Renal pelvis (tissue), 4 donors: ENCODE results near the gene KIAA1217. TPM values are rescaled to one million over a fixed set of nuclear protein-coding genes. Genes with fewer than 3 reads are reported as not detected.

Source experiments
- DNase-seq: peaks from one replicate; pipeline ENCODE4 v3.0.0-alpha.2; 2013
- polyA plus RNA-seq, 3 donors: library from polyadenylated mRNA; unstranded; fragments of 120-200 nt; gene quantifications; one replicate each; pipeline ENCODE4 v1.2.1, GENCODE V29; 2013; ENCODE audit not compliant: insufficient read length in 3 of 3

Gene KIAA1217
- polyA plus RNA-seq, 3 donors: 83.5 to 102 (median 99.4) TPM

DNA sequence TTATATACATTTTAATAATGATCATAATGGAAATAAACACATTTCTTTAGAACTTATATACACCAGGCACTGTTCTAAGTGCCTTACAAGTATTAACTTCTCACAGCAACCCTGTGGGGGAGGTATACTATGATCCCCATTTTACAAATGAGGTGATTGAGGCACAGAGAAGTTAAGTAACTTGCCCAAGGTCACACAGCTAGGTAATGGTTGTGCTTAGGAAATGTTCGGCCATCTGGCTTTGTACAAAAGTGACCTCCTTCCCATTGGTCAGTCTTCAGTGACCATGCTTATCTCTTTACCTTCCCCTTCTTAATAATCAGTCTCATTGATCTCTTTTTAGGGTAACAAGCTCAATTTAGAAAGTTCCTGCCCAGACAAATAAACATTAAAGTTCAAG, 158.8 kb downstream of the KIAA1217 start:
- DNase-seq: no peak

DNA sequence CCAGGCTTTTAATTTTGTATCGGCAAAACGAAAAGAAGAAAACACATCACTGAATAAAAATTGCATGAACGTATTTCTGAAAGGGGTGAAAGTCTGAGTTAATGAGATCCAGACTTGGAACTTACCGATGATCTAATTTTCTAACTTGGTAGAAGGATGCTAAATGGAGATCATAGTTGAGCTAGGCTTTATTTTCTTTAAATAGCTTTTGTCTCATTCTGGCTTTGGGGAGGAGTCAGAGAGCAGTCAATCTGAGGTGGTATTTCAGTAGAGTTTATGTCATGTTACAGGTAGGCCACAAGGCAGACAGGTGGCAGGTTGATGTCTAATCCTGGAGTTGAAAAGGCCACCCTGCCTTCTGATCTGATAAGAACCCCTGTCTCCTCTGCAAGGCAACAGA, 161.9 kb downstream of the KIAA1217 start:
- no peak for DNase-seq

DNA sequence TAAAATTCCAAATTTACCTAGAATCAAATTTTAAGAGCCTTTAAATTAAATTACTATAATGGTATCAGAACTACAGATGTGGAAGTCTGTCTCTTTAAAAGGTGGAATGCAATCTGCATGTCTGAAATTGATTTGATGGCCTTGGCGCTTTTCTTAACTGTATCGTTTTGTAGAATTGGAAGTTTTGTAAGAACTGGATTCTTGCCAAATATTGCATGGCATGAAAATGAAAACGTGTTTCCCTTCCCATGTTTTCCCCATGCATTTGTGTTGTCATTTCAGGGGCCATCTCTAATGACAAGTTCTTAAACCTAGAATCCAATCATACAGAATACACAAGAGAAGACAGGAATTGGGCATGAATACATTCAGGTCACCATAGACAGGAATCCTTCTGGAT, 162.5 kb downstream of the KIAA1217 start:
- DNase-seq: no peak

DNA sequence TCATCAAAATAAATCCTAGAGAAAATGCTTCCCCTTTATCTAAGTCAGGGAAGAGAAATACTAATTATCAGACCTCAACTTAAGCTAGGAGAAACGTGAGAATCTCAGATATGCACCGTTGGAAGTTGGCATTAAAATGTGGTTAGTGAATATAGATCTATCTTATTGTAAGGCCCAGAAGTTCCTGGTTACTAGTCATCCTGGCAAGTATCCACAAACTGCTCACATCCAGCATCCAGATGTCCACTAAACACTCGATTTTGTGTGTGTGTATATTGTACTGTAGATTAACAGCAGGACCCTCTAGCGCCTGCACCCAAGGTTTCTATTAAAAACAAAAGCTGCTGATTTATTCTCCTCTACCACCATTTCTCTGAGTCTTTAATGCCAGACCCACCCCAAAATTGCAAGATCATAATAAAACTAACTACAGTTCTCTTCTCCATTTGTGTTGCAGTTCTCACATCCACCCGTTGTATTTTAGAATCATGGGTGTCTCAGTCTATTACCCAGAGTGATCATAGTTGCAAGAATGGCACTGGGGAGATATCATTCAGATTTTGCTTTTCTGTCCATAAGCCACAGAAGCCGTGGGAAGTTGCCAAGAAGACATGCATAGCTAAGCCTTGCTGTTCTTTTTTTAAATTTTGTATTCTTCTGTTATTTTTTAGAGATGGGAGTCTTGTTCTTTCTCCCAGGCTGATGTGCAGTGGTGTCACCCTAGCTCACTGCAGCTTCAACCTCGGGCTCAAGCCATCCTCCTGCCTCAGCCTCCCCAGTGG, 165.4 kb downstream of the KIAA1217 start:
- DNase-seq: no peak

DNA sequence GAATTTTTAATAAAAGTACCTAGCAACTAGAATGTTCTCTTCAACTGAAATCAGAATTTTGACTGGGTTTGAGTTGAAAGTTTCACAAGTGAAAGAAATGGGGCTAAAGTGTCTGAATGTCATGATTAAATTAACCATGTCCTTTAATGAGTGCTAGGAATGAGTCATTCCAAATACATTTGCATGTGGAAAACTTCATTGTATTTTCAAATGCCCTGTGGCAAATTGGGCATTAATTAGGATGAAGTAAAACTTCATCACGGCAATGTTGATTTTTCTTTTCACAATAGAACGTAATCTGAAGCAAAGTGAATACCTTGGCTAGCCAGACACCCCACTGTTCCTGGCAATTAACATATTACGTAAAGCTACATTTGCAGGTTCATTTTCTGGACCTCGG, 166.6 kb downstream of the KIAA1217 start:
- DNase-seq: no peak

DNA sequence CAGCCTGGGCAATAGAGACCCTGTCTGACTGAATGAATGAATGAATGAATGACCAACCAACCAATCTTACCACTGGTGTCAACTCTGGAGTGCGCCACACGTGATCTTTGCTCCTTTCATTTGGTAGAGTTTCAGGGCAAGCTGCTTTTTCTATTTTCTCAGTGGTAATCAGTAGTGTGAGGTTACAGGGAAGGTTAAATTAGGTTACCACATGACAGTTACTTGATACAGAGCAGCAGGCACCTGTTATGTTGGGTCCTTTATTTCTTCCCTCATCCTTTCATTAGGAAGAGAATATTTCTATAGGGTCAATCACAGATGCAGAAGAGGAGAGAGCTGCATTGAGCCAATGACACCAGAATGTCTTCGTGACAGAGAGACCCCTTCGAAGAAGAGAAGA, 167.8 kb downstream of the KIAA1217 start:
- DNase-seq: no peak

DNA sequence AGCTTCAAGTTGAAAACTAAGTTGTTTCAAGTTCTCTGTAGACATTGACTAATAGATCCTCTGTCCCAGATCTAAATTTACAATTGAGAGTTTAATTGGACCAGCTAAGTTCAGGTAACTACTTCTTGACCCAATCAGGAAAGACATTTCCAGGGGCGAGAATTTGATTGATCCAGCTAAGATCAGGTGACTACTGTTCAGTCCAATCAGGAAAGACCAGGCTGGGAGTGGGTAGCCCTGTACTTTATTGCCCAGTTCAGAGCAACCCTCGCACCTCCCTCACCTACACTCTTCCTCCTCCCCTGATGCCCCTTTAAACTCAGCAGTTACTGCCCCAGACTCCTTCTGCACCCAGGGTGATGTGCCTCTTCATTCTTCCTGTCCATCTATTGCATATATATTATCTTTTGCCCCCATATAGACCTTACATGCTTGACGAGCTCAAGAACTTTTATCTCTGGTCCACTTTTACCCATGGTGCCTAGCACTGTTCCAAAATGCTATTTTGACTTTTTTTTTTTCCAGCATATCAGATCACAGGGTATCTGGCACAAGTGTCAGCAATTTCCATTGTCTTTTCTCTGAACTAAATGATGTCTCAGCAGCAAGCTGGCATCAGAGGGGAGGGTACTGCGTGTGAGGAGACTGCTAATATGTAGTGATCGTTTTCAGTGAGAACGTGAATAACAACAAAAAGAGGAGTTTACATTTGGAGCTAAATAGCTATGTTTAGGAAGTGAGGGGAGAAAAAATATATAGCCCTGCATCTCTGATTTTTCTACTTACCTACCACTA, 169.4 kb downstream of the KIAA1217 start:
- DNase-seq: no peak

DNA sequence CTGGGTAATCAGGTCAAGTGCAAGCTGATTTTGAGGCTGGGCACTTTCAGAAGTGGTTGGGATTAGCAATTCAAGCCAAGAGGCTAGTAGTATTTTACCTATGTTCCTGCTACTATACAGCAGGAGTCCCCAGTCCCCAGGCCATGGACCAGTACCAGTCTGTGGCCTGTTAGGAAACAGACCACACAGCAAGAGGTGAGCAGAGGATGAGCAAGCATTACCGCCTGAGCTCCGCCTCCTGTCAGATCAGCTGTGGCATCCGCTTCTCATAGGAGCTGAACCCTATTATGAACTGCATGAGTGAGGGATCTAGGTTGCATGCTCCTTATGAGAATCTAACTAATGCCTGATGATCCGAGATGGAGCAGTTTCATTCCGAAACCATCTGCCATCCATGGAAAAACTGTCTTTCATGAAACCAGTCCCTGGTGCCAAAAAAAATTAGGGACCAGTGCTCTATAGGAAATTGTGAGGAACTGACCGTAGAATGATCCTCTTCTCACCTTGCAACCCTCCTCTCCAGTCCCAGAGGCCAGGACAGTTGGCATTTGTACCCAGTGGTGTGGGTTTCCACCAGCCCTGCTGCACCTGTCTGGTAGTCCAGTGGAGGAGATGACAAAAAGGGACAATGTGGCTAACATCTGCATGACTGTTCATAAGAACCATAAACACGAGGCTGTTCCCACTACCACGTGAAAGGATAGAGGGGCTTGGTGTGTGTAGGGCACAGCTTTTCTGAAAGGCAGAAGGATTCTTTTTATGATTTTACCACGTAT, 172.5 kb downstream of the KIAA1217 start:
- no peak for DNase-seq

DNA sequence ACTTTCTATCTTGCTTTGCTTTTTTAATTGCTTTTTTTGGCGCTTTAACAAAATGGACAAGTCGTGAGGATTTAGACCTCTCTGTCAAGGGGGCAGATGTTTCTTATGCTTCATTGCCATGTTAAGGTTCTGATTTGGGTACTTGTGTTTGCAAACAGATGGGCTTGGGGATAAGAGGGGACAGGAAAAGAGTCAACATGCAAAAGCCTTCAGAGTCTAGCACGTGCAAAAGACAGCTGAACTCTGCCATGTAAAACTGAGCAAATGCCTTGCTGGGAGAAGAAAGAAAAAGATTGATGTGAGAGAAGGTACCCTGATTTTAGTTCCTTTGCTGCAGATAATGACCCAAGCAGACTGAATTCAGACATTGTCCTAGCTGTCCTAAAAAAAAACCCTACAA, 173.1 kb downstream of the KIAA1217 start:
- no peak for DNase-seq

DNA sequence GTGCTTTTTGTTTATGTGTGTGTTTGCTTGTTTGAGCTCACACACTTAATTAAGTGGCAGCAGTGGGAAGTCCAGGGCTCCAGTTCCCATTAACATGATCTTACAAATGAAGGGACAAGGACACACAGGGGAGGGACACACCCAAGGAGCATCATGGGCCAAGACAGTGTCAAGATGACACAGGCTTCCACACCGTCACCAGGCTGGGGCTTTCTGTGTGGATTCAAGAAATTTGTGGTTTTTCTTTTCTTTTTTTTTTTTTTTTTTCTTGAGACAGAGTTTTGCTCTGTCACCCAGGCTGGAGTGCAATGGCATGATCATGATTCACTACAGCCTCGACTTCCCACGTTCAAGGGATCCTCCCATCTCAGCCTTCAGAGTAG, 173.6 kb downstream of the KIAA1217 start:
- DNase-seq: no peak

DNA sequence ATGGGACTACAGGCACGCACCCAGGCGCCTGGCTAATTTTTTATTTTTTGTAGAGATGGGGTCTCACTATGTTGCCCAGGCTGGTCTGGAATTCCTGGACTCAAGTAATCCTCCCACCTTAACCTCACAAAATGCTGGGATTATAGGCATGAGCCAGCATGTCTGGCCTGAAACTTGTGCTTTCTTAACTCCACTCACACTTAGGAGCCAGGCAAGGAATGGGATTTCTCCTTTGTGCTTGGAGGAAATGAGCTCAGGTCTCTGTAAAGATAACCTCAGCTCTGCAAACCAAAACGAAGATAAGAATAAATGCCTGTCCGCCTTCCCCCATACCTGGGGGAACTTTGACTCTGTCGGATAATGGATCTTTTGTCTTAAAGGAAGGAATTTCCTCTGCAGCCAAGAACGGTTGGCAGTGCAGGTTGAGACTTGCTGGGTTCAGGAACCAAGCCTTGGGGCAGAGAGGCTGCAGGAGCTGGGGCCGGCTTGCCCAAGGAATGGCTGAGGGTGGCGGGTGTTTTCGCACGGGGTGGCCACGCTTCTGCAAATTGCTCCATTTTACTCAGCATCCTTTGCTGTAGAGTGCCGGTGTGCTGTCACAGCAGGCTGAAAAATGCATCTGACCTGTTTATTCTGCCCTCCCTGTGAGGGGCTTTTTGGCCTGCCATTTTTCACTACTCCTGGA, 174.2 kb downstream of the KIAA1217 start:
- no peak for DNase-seq

DNA sequence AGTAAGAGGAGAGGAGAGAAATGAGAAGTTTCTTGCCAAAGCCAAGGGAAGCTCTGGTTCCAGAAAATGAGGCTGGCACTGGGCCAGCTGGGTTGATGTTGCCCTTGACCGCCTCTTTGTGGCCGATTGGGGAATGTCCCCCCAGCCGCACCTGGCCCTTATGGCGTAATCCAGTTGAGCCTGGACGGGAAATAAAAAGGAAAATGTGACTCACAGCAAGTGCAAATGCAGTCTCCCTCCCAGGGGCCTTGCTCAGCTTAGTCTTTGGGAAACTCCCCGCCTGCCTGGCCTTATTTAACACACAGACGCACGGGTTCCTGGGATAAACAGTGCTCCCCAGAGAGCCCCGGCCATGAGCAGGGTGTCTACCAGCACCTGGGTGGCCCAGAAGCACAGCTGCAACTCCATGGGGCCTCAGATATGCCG, 174.8 kb downstream of the KIAA1217 start:
- DNase-seq: peak; percentile 75

DNA sequence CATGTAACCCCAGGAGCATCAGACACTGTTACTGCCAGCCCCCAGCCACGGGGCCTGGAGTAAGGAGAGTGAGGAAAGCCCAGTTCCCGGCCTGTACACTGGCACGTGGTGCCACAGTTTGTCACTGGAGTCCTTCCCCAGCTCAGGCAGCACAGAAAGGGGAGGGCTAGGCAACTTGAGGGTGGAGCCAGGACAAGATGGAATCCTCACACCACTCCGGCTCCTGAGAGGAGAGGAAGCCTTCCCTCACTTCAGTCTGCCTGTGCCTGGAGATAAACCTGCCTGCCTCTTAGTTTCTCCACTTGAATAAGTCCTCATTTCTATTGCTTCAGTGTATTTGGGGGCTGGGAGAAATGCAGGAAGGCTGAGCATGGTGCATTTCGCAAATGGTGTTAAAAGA, 176.0 kb downstream of the KIAA1217 start:
- no peak for DNase-seq

DNA sequence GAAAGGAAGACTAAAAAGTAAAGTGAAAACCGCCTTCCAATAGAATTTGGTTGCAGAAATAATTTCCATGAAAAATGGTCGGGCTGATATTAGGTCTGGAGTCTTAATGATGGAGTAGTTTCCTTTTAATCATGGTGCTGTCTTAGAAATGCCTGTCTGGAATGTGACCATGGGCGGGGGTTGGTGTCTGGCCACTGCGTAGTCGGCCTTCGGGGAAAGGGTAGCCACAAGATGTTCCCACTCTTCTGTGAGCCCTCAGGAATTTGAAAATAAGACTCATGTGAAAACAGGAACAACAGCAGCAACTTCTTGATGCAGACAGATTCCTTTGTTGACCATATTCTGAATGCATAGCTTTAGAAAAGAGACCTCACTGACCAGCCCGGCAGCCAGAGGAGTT, 176.8 kb downstream of the KIAA1217 start:
- DNase-seq: no peak

DNA sequence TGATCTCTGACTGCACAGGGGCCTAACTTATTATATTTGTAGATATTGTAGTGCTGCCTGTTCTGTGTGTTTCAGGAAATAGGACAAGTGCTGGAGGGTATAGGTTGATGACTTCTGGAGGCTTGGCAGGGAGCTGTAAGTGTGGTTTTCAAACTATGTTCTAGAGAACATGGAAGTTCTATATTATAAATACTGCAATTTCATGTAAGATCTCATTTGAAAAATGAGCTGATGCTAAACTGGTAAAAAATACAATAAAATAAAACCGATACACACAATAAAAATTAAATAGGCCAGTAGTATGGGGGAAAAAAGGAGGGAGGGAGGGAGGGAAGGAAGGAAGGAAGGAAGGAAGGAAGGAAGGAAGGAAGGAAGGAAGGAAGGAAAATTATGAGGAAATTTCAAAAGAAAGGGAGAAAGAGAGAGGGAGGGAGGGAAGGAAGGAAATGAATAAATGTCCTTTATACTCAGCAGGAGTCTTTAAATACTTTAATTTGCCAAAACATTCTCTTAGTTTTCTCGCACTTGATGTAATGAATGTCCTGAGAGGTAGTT, 181.3 kb downstream of the KIAA1217 start:
- DNase-seq: no peak

DNA sequence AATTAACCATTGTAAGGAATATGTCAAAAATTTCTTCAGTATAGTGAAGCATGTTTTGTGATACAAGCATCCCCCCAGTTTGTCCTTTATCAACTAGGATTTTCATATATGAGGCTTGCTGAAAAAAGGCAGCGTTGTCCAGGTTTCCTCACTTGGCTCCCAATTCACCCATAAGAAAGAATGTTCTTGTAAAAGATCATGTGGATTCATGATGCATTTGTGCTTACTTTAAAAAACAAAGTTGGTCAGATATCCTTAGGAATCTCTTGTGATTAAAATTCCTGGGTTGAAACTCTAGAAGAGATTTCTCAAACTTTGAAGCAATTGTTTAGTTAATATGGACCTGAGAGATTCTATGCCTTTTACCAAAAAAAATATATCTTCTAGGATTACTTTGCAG, 181.8 kb downstream of the KIAA1217 start:
- no peak for DNase-seq

DNA sequence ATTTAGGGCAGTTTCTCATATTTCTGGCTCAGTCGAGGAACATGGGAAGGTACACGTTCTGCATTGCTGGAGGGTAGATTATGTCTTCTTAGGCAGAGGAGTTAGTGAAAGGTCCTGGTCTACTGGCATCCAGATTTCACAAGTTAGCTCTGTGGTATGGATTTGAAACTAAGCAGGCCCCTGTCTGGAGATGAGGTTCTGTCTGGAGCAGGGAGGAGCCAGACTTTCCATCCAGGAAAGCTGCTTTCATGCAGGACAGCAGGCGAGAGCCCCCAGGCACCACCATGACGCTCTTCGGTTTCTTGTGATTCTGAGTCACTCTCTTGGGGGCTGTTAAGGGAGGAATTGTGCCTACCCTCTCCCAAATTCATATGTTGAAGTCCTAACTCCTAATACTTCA, 184.3 kb downstream of the KIAA1217 start:
- DNase-seq: no peak

DNA sequence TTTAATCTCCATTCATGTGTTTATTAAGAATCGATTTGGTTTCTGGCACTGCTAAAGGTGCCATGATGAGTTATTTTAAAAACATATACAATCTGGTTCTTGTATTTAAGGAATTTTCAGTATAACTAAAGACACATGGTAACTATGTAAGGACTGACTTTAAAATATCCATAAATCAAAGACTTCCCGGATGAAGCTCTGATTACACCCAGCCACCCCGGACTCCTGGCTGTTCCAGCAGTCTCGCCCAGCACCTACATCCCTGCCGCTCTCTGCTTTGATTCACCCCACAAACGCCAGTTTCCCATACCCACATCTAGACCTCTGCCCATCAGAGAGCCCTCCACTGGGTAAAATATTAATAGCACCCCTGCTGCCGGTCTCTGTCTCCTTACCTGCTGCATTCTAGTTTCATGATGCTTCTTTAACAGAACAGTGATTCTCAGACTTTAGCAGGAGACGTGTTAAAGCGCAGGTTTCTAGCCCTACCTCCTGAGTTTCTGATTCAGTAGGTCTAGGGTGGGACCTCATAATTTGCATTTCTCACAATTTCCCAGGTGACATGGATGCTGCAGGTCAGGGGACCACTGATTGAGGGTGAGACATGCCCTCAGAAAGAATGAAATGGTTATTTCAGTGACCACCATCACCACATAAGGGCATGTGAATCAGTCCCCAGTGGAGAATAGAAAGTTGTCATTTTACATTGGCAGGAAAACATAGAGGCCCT, 185.7 kb downstream of the KIAA1217 start:
- DNase-seq: no peak

DNA sequence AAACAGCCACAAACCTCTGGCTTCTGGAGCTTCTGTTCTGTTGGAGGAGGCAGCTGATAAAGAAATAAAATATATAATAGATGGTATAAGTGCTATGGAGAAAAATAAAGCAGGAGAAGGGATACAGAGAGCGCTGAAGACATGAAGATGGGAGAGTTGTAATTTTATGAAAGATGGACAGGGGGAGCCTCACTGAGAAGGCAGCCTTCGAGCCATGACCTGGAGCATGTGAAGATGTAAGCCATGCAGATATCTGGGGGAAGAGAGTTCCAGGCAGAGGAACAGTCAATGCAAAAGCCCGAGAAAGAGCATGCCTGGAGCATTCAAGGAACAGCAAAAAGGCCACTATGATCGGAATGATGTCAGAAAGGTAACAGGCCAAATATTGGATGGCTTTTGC, 187.5 kb downstream of the KIAA1217 start:
- no peak for DNase-seq

DNA sequence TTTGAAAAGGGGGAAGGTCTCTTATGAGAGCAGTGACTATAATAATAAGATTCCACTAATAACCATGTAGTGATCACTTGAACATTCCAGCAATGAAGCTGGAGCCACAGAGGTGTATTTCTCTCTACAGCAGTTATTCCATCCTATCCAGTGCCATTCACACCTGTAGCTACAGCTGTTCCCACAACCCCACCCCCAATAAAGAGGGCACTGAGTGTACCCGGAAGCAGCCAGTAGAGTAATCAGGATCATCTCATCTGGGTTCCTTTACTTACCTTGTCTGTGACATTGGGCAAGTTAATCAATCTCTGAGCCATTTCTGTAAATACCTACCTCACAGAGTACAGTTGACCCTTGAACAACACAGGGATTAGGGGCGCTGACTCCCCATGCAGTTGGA, 188.7 kb downstream of the KIAA1217 start:
- no peak for DNase-seq

DNA sequence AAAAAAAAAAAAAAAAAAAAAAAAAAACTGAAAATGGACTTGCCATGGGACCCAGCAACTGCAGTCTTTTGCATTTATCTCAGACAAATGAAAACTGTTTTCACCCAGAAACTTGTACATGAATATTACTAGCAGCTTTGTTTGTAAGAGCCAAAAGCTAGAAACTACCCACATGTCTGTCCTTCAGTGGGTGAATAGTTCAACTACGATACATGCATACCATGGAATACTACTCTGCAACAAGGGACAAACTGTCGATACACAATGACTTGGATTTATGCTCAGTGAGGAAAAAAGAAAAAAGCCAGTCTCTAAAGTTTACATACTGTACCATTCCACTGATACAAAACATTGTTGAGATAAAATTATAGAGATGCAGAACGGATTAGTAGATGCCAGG, 195.6 kb downstream of the KIAA1217 start:
- no peak for DNase-seq
